SU-DHL-6 (cell line): ENCODE measurements around the gene SGTB.

Experiments used
- H2AFZ ChIP-seq: fragments of 200-600 bp; sonication (generic); 2 replicates; pipeline ENCODE4 v1.6.1; 2014; ENCODE audit warnings: low read depth, mild to moderate bottlenecking, moderate library complexity, mixed read lengths, antibody characterized with exemption, low read length; ENCODE audit not compliant: severe bottlenecking
- H3F3A ChIP-seq: fragments of 200-600 bp; shearing (Covaris generic); 2 replicates; pipeline ENCODE4 v1.6.0; 2016; ENCODE audit warnings: antibody characterized with exemption, mild to moderate bottlenecking; ENCODE audit not compliant: insufficient read depth
- H3K27ac ChIP-seq: fragments of 200-600 bp; sonication (generic); 2 replicates; pipeline ENCODE4 v1.5.1; 2016; ENCODE audit warnings: low read depth, mild to moderate bottlenecking, low read length, moderate library complexity, mixed read lengths
- H3K27me3 ChIP-seq: fragments of 200-600 bp; sonication (generic), shearing (Covaris generic); 2 replicates; pipeline ENCODE4 v1.6.0; 2014; ENCODE audit warnings: mild to moderate bottlenecking, low read length
- H3K36me3 ChIP-seq: fragments of 200-600 bp; sonication (generic); 2 replicates; pipeline ENCODE4 v1.6.1; 2014; ENCODE audit warnings: mild to moderate bottlenecking, low read length, mixed read lengths
- H3K4me2 ChIP-seq: fragments of 300-600, 200-600 bp; shearing (Covaris generic), sonication (generic); 2 replicates; pipeline ENCODE4 v1.6.0; 2014; ENCODE audit warnings: low read length, low read depth, mild to moderate bottlenecking; ENCODE audit not compliant: poor library complexity, severe bottlenecking
- H3K4me3 ChIP-seq: fragments of 200-600 bp; sonication (generic); 2 replicates; pipeline ENCODE4 v1.5.1; 2014; ENCODE audit warnings: antibody characterized with exemption, low read length, mild to moderate bottlenecking, mixed read lengths; ENCODE audit not compliant: insufficient read depth, poor library complexity, severe bottlenecking
- H3K79me2 ChIP-seq: fragments of 200-600 bp; sonication (generic); 2 replicates; pipeline ENCODE4 v1.6.1; 2014; ENCODE audit warnings: mild to moderate bottlenecking, low read length, moderate library complexity; ENCODE audit not compliant: insufficient read depth
- H3K9ac ChIP-seq: fragments of 200-600 bp; sonication (generic); 2 replicates; pipeline ENCODE4 v1.7.0; 2014; ENCODE audit warnings: mild to moderate bottlenecking, low read length
- H3K9me2 ChIP-seq: fragments of 200-600 bp; sonication (generic); replicated peaks from 2 replicates; pipeline ENCODE4 v1.6.1; 2014; ENCODE audit warnings: low read length; ENCODE audit not compliant: insufficient read depth
- H3K9me3 ChIP-seq: fragments of 200-600 bp; sonication (generic); 2 replicates; pipeline ENCODE4 v1.6.1; 2014; ENCODE audit warnings: low read length, mixed read lengths; ENCODE audit not compliant: insufficient read depth
- H4K20me1 ChIP-seq: fragments of 200-600 bp; sonication (generic); 2 replicates; pipeline ENCODE4 v1.6.1; 2014; ENCODE audit warnings: low read depth, mild to moderate bottlenecking, antibody characterized with exemption, low read length, moderate library complexity, mixed read lengths
- EZH2phosphoT487 ChIP-seq: fragments of 200-600 bp; sonication (generic), shearing (Covaris generic); conservative IDR thresholded peaks from 2 replicates; pipeline ENCODE4 v1.6.1; 2018; ENCODE audit warnings: mild to moderate bottlenecking, antibody characterized with exemption, low read length, moderate library complexity, mixed read lengths
- TF ChIP-seq, protein P1 (sequence below): fragments of 200-600 bp; sonication (generic); IDR thresholded peaks from one replicate; pipeline ENCODE4 v1.5.1; 2017; ENCODE audit warnings: antibody characterized with exemption, mild to moderate bottlenecking, low read length, moderate library complexity; ENCODE audit not compliant: insufficient read depth, poor library complexity, severe bottlenecking

Gene SGTB, protein sequence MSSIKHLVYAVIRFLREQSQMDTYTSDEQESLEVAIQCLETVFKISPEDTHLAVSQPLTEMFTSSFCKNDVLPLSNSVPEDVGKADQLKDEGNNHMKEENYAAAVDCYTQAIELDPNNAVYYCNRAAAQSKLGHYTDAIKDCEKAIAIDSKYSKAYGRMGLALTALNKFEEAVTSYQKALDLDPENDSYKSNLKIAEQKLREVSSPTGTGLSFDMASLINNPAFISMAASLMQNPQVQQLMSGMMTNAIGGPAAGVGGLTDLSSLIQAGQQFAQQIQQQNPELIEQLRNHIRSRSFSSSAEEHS

DNA sequence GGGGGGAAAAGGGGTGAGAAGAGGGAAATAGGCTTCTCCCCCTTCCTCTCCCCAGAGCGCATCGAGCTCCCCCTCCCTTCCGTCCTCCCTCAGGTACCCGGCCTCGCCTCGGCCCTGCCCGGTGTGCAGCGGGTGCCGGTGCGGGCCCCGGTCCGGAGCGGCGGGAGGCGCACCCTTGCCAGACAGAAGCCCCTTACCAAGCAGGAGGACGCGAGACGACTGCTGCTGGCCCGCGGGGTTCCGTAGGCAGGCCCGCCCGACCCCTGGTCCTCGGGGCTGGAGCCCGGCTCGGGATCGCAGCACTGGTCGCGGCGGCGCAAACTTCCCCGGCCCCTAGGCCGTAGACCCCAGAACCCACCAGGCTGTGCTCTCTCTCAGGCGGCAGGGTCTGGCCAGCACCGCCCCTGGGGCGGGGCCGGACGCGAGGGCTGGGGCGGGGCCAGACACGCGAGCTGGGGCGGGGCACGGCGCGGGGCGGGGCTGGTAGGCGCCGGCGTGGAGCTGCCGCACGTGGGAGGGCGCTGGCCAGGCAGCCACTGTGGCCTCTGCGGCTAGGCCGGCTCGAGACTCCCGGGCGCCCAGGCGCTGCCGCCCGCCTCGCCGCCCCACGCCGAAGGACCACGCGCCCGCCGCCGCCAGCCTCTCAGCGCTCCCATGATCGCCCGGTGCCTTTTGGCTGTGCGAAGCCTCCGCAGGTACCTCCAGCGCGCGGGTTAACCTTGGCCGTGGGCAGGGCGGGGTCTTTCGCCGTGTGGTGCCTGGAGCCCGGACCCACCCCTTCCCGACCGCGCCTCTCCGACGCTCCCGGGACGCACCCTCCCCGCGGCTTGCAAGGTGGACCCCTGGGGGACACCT is at the start of gene SGTB, which contains the start of gene NLN:
Gene SGTB, minus strand, starts transcription at position 390 of the 855 bp plus-strand sequence. CDS start 1,302 bp downstream, outside the sequence.
Gene NLN, plus strand, starts transcription at position 486 of the 855 bp plus-strand sequence. Its CDS starts 169 bp downstream, at position 655.
- Histone ChIP-seq H3F3A (peaks cover 18% of the 10 kb centered on the region), H3K9me3 (no peaks in the 10 kb centered on the region), H4K20me1 (no peaks in the 10 kb centered on the region), H3K27me3 (no peaks in the 10 kb centered on the region), H3K4me2 (peak within 1 kb of the TSS; percentile 91), H2AFZ (peak within 1 kb of the TSS; percentile 95), H3K9ac (peak within 1 kb of the TSS; percentile 79), H3K79me2 (peaks cover 8% of the 10 kb centered on the region), H3K9me2 (no peaks in the 10 kb centered on the region), H3K4me3 (peak within 1 kb of the TSS; percentile 87), H3K27ac (no peak within 1 kb of the TSS; the same call in 1 of the 2 replicates), H3K36me3 (no peaks in the 10 kb centered on the region)
- TF ChIP-seq, protein P1, sequence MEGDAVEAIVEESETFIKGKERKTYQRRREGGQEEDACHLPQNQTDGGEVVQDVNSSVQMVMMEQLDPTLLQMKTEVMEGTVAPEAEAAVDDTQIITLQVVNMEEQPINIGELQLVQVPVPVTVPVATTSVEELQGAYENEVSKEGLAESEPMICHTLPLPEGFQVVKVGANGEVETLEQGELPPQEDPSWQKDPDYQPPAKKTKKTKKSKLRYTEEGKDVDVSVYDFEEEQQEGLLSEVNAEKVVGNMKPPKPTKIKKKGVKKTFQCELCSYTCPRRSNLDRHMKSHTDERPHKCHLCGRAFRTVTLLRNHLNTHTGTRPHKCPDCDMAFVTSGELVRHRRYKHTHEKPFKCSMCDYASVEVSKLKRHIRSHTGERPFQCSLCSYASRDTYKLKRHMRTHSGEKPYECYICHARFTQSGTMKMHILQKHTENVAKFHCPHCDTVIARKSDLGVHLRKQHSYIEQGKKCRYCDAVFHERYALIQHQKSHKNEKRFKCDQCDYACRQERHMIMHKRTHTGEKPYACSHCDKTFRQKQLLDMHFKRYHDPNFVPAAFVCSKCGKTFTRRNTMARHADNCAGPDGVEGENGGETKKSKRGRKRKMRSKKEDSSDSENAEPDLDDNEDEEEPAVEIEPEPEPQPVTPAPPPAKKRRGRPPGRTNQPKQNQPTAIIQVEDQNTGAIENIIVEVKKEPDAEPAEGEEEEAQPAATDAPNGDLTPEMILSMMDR: no peak
- no peak for TF ChIP-seq EZH2phosphoT487

DNA sequence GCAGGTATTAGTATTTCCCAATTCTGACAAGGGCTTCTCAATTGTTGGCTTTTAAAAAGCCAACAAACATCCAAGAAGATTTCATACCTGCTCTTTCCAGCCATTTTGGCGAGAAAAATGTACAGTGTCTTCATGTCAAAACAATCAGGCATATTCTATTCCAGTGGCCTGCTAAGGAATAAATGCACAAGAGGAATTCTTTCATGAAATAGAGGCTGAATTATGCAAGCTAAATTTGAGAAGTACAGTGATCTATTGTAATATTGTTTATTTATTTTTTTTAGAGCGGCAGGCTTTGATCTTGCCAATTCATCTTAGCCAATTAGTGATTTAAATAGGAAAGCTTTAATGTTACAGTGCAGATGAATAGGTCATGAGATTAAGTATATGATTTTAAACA is 49.4 kb upstream of the SGTB start:
- Histone ChIP-seq H3K79me2 (no peaks in the 10 kb centered on the region), H3K9ac (no peak overlapping the region), H3K9me3 (no peaks in the 10 kb centered on the region), H3K9me2 (no peaks in the 10 kb centered on the region), H3K4me2 (no peak overlapping the region), H2AFZ (no peak overlapping the region), H3K36me3 (no peaks in the 10 kb centered on the region), H3K27ac (no peak overlapping the region), H3K4me3 (no peak overlapping the region), H3K27me3 (no peaks in the 10 kb centered on the region), H4K20me1 (no peaks in the 10 kb centered on the region), H3F3A (no peaks in the 10 kb centered on the region)
- no peak for TF ChIP-seq EZH2phosphoT487
- TF ChIP-seq, protein P1: no peak

DNA sequence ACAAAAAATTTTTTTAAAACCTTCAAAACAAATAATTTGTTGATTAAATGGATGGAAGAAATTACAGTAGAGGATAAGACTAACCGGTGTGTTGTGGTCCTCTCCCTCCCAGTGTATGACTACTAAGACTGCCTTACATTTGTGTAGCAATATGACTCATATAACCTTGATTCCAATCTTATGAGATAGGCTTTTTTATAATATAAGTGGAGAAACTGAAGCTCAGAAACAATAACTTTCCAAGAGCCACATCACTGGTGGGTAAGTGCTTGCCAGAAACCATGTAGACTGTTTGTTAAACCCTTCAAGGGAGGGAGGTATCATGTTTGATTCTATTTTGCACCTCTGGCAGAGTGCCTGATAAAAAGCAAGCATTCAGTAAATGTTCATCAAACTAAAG is 47.6 kb upstream of the SGTB start:
- Histone ChIP-seq H3K9me2 (no peaks in the 10 kb centered on the region), H3K79me2 (no peaks in the 10 kb centered on the region), H3F3A (no peaks in the 10 kb centered on the region), H3K27me3 (no peaks in the 10 kb centered on the region), H2AFZ (no peak overlapping the region), H3K36me3 (no peaks in the 10 kb centered on the region), H3K27ac (no peak overlapping the region), H4K20me1 (no peaks in the 10 kb centered on the region), H3K4me3 (no peak overlapping the region), H3K9ac (no peak overlapping the region), H3K4me2 (no peak overlapping the region), H3K9me3 (no peaks in the 10 kb centered on the region)
- TF ChIP-seq EZH2phosphoT487: no peak
- TF ChIP-seq, protein P1: no peak
